Measurements from ENCODE around the gene LRWD1. TPM values are rescaled to one million over a fixed set of nuclear protein-coding genes. Genes with fewer than 3 reads are reported as not detected.

Gene LRWD1
- total and polyA plus RNA-seq, 2 of the 13 experiments (the other 11 are each of a cell fraction or from before 2014, with no cell fraction given): 8.5 to 16.3 TPM

GRCh38 chr7:102415685-102416225, 49.0 kb upstream of the LRWD1 start:
- CTCF ChIA-PET (ENCODE audit: low intra/inter-chr PET ratio, low total read pairs): no interaction called here
- POLR2A ChIA-PET: no interaction called here
- DNase-seq (ENCODE audit: low spot score) (no peak), ATAC-seq (no peak), FAIRE-seq (no peak)
- intact Hi-C loops (cut with micrococcal nuclease; ENCODE audit: unreplicated experiment): no loop called here
- Histone ChIP-seq H3K4me1 (ENCODE audit: insufficient read depth, low read length) (no peaks in the 10 kb centered on the region), H2AFZ (ENCODE audit: low read length) (no peak overlapping the region), H3K79me2 (ENCODE audit: insufficient read depth, low read length) (no peaks in the 10 kb centered on the region), H3K9me3 (ENCODE audit: low read length) (no peaks in the 10 kb centered on the region), H4K20me1 (ENCODE audit: insufficient read depth, low read length) (peaks cover 8% of the 10 kb centered on the region; the same call in 1 of the 2 replicates), H3K27me3 (ENCODE audit: control insufficient read depth in 1 of 2, insufficient read depth in 2 of 2, low read length in 2 of 2) (no peaks in the 10 kb centered on the region), H3K4me2 (ENCODE audit: low read depth, low read length) (no peak overlapping the region), H3K36me3 (replicated peaks in 1 of 2; ENCODE audit: control insufficient read depth in 1 of 2, insufficient read depth in 2 of 2, low read length in 2 of 2) (peaks cover 16 to 83% of the 10 kb centered on the region in 2 experiments), H3K4me3 (replicated peaks in 1 of 3; ENCODE audit: insufficient read depth in 1 of 3, low read depth in 2 of 3, low read length in 3 of 3) (no peak overlapping the region), H3K9ac (ENCODE audit: insufficient read depth, low read depth, low read length) (no peak overlapping the region), H3K27ac (ENCODE audit: extremely low read length, insufficient read depth, low read length) (no peak overlapping the region)
- no TSS peak for BruUV-seq (replicated peaks)
- in situ Hi-C loops (cut with HindIII; ENCODE audit: extremely low pct_ligation_motif_present, low pct_unique_long_range_greater_than_20kb): no loop called here
- 96% methylated on average over 8 of the region's 12 CpGs for WGBS (ENCODE audit: low lambda C conversion rate)
- TF ChIP-seq ZKSCAN8 (CRISPR knock-in tag; IDR thresholded peaks at IDR 0.05; ENCODE audit: borderline replicate concordance) (no peak), ZNF329 (CRISPR knock-in tag; IDR thresholded peaks at IDR 0.05; ENCODE audit: low read depth) (no peak), MTF2 (CRISPR knock-in tag; IDR thresholded peaks at IDR 0.05; ENCODE audit: borderline replicate concordance) (no peak), CEBPB (IDR thresholded peaks at IDR 0.05; ENCODE audit: borderline replicate concordance, low read depth, low read length) (no peak), SALL1 (CRISPR knock-in tag; IDR thresholded peaks at IDR 0.05) (no peak), AHDC1 (CRISPR knock-in tag; IDR thresholded peaks at IDR 0.05; ENCODE audit: borderline replicate concordance) (no peak), RXRB (CRISPR knock-in tag; IDR thresholded peaks at IDR 0.05; ENCODE audit: borderline replicate concordance) (no peak), CHCHD3 (CRISPR knock-in tag; IDR thresholded peaks at IDR 0.05) (no peak), USF2 (IDR thresholded peaks at IDR 0.05; ENCODE audit: low read depth, low read length) (no peak), USF2 (CRISPR knock-in tag; IDR thresholded peaks at IDR 0.05; ENCODE audit: borderline replicate concordance) (no peak)
